Caco-2 (cell line): ENCODE measurements around the gene ZFHX3. TPM values are rescaled to one million over a fixed set of nuclear protein-coding genes. Genes with fewer than 3 reads are reported as not detected.

ENCODE experiments used
- BruUV-seq: library from RNA; stranded (reverse); fragments of 400-500 nt; replicated peaks from 2 replicates; lab custom pipeline; 2021; lab: Mats Ljungman, UMichigan
- CTCF ChIA-PET: fragments of 300-600 bp; sonication (Branson Sonifier 250); formaldehyde crosslinking; loops from one replicate; lab custom pipeline; 2022; ENCODE audit warnings: antibody characterized with exemption; lab: Charles Lee
- POLR2A ChIA-PET: fragments of 300-600 bp; sonication (Branson Sonifier 250); formaldehyde crosslinking; loops from one replicate; lab custom pipeline; 2022; ENCODE audit warnings: antibody characterized with exemption; lab: Charles Lee
- DNase-seq, 2 experiments: peaks; one replicate each; pipeline versions ENCODE4 v3.0.0 to v3.0.0-alpha.2; 2020 to 2022
- H3K27me3 ChIP-seq: replicated peaks from 2 replicates; pipeline ENCODE4 v1.6.0; 2011; ENCODE audit warnings: low read length; ENCODE audit not compliant: control insufficient read depth, insufficient read depth
- H3K36me3 ChIP-seq: 2 replicates; pipeline ENCODE4 v1.5.1; 2011; ENCODE audit warnings: low read length; ENCODE audit not compliant: control insufficient read depth, insufficient read depth
- H3K4me1 ChIP-seq: fragments of 250-450 bp; sonication (Bioruptor Pico); 2 replicates; pipeline ENCODE4 v1.5.1; 2020; ENCODE audit warnings: mild to moderate bottlenecking
- H3K4me3 ChIP-seq: 2 replicates; pipeline ENCODE4 v1.5.1; 2011; ENCODE audit warnings: low read depth, mild to moderate bottlenecking, control low read depth, low read length
- H3K9me3 ChIP-seq: fragments of 250-450 bp; sonication (Bioruptor Pico); 2 replicates; pipeline ENCODE4 v1.5.1; 2020; ENCODE audit warnings: mild to moderate bottlenecking, moderate library complexity
- H3K27ac Mint-ChIP-seq: one replicate; pipeline ENCODE4 v1.8.0; 2022; ENCODE audit warnings: mixed read lengths; ENCODE audit not compliant: unreplicated experiment
- H3K27me3 Mint-ChIP-seq: one replicate; pipeline ENCODE4 v1.8.0; 2022; ENCODE audit warnings: mixed read lengths; ENCODE audit not compliant: insufficient read depth, unreplicated experiment
- H3K36me3 Mint-ChIP-seq: one replicate; pipeline ENCODE4 v1.8.0; 2022; ENCODE audit warnings: mild to moderate bottlenecking, mixed read lengths; ENCODE audit not compliant: insufficient read depth, unreplicated experiment
- H3K4me1 Mint-ChIP-seq: one replicate; pipeline ENCODE4 v1.8.0; 2022; ENCODE audit warnings: low read depth, mixed read lengths; ENCODE audit not compliant: unreplicated experiment
- H3K4me3 Mint-ChIP-seq: one replicate; pipeline ENCODE4 v1.8.0; 2022; ENCODE audit warnings: mild to moderate bottlenecking, moderate library complexity, mixed read lengths; ENCODE audit not compliant: unreplicated experiment
- H3K9me3 Mint-ChIP-seq: one replicate; pipeline ENCODE4 v1.8.0; 2022; ENCODE audit warnings: mixed read lengths; ENCODE audit not compliant: unreplicated experiment
- CTCF ChIP-seq, 2 experiments: fragments of 200-600 bp in 1 of 2; IDR thresholded peaks; 1 replicate in 1 of 2; 2 replicates in 1 of 2; pipeline versions ENCODE4 v1.5.1 to v1.8.0; 2011 to 2022; ENCODE audit warnings: antibody characterized with exemption in 1 of 2, control low read depth in 1 of 2, inconsistent platforms in 1 of 2, low read depth in 1 of 2, low read length in 1 of 2, mild to moderate bottlenecking in 1 of 2, moderate library complexity in 1 of 2; ENCODE audit not compliant: insufficient read depth in 1 of 2, severe bottlenecking in 1 of 2, unreplicated experiment in 1 of 2
- intact Hi-C: fragments of 100-400 bp; cut with micrococcal nuclease; formaldehyde crosslinking; loops from one replicate; pipeline ENCODE4 v1.10.0; 2022; ENCODE audit not compliant: unreplicated experiment
- total RNA-seq: library from RNA; stranded (reverse); gene quantifications from 2 replicates; pipeline ENCODE4 v1.2.3, GENCODE V29; 2022

Gene ZFHX3
- total RNA-seq, 1 experiment from 2014 or later: 39.9 TPM

GRCh38 chr16:72946474-72947194 lies 101.3 kb downstream of the ZFHX3 start:
- TF ChIP-seq CTCF (IDR thresholded peaks at IDR 0.05; ENCODE audit: insufficient read depth in 1 of 2, low read depth in 1 of 2, low read length in 1 of 2, severe bottlenecking in 1 of 2, unreplicated experiment in 1 of 2): no peak
- ChIA-PET POLR2A (no interaction called here), CTCF (no interaction called here)
- H3K4me3 Mint-ChIP-seq: no peak overlapping the region
- DNase-seq: no peak
- intact Hi-C loops: no loop called here
- H3K9me3 Mint-ChIP-seq: no peaks in the 10 kb centered on the region
- H3K36me3 Mint-ChIP-seq: peaks cover 71% of the 10 kb centered on the region
- peaks cover 13% of the 10 kb centered on the region for H3K4me1 Mint-ChIP-seq
- Histone ChIP-seq H3K27me3 (no peaks in the 10 kb centered on the region), H3K4me3 (no peak overlapping the region), H3K9me3 (no peaks in the 10 kb centered on the region), H3K36me3 (peaks cover 12% of the 10 kb centered on the region), H3K4me1 (peaks cover 19% of the 10 kb centered on the region)
- H3K27me3 Mint-ChIP-seq: no peaks in the 10 kb centered on the region
- no TSS peak for BruUV-seq
- peak overlapping the region; percentile 56 for H3K27ac Mint-ChIP-seq

- peaks cover 13% of the 10 kb centered on the region for H3K4me1 Mint-ChIP-seq
- no peaks in the 10 kb centered on the region for H3K9me3 ChIP-seq
- no peak overlapping the region for H3K4me3 Mint-ChIP-seq
- no peaks in the 10 kb centered on the region for H3K27me3 ChIP-seq
- peaks cover 19% of the 10 kb centered on the region for H3K4me1 ChIP-seq
- intact Hi-C loops: no loop called here
- H3K4me3 ChIP-seq: no peak overlapping the region
- no peak overlapping the region for H3K27ac Mint-ChIP-seq
- H3K27me3 Mint-ChIP-seq: no peaks in the 10 kb centered on the region
- ChIA-PET POLR2A (no interaction called here), CTCF (no interaction called here)
- H3K9me3 Mint-ChIP-seq: no peaks in the 10 kb centered on the region
- no peak for DNase-seq
- peaks cover 12% of the 10 kb centered on the region for H3K36me3 ChIP-seq
- TF ChIP-seq CTCF (IDR thresholded peaks at IDR 0.05; ENCODE audit: insufficient read depth in 1 of 2, low read depth in 1 of 2, low read length in 1 of 2, severe bottlenecking in 1 of 2, unreplicated experiment in 1 of 2): no peak
- H3K36me3 Mint-ChIP-seq: peaks cover 71% of the 10 kb centered on the region
- no TSS peak for BruUV-seq
Measured at GRCh38 chr16:72946063-72946462, 101.9 kb downstream of the ZFHX3 start.

- no peak for TF ChIP-seq CTCF (IDR thresholded peaks at IDR 0.05; ENCODE audit: insufficient read depth in 1 of 2, low read depth in 1 of 2, low read length in 1 of 2, severe bottlenecking in 1 of 2, unreplicated experiment in 1 of 2)
- H3K36me3 Mint-ChIP-seq: peaks cover 68% of the 10 kb centered on the region
- Histone ChIP-seq H3K27me3 (no peaks in the 10 kb centered on the region), H3K4me3 (no peak overlapping the region), H3K9me3 (no peaks in the 10 kb centered on the region), H3K36me3 (peaks cover 12% of the 10 kb centered on the region), H3K4me1 (peaks cover 22% of the 10 kb centered on the region)
- intact Hi-C loops: no loop called here
- H3K4me1 Mint-ChIP-seq: peaks cover 14% of the 10 kb centered on the region
- ChIA-PET POLR2A (no interaction called here), CTCF (no interaction called here)
- no peak overlapping the region for H3K27ac Mint-ChIP-seq
- no peak for DNase-seq
- no peaks in the 10 kb centered on the region for H3K27me3 Mint-ChIP-seq
- BruUV-seq: no TSS peak
- H3K4me3 Mint-ChIP-seq: no peak overlapping the region
- H3K9me3 Mint-ChIP-seq: no peaks in the 10 kb centered on the region
Measured at GRCh38 chr16:72945611-72946010, 102.3 kb downstream of the ZFHX3 start.
